ENCODE data around the gene RASGRP4. TPM values are rescaled to one million over a fixed set of nuclear protein-coding genes. Genes with fewer than 3 reads are reported as not detected.

The RASGRP4 gene
- total RNA-seq, 1 donor from 2014 or later, result not detected

DNA sequence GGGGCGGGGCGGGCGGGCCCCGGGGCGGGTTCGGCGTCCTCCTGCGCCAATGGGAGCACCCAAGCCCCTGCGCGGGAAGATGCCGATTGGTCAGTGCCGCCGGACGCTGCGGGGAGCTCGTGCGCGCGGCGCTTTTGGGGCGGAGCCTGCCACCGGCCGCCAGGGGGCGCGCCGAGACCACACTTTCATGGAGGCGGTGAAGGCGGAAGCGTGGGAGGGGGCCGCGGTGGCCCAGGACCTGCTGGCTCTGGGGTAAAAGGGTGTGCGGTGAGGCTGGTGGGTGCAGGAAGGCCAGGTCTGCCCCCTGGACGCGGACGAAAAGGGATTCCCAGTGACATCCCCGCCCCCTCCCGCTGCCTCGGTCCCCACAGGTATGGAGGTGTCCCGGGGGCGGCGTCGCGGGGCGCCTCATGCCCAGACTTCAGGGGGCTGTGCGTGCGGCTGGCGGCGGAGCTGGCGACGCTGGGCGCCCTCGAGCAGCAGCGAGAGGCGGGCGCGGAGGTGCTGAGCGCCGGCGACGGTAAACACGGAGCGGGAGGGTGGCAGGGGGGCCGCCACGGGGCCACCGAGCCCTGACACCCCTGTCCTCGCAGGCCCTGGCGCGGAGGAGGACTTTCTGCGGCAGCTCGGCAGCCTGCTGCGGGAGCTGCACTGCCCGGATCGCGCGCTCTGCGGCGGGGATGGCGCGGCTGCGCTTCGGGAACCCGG, 22.9 kb downstream of the RASGRP4 start, which contains the start of gene FAM98C:
Gene FAM98C, plus strand, starts transcription at position 127 of the 708 bp plus-strand sequence. Its CDS starts 61 bp downstream, at position 188.
- Histone ChIP-seq H3K4me2 (ENCODE audit: low read length) (peak within 1 kb of the TSS; percentile 98), H3K27ac (ENCODE audit: low read depth, low read length) (peak within 1 kb of the TSS; percentile 42), H3K4me3 (ENCODE audit: insufficient read depth, low read depth, low read length) (peak within 1 kb of the TSS; percentile 75), H3K4me1 (ENCODE audit: insufficient read depth, low read length) (peaks cover 4% of the 10 kb centered on the region), H3K79me2 (ENCODE audit: insufficient read depth, low read length) (peaks cover 8% of the 10 kb centered on the region), H3K9me3 (ENCODE audit: insufficient read depth, low read depth, low read length) (no peaks in the 10 kb centered on the region), H3K27me3 (ENCODE audit: insufficient read depth, low read length) (no peaks in the 10 kb centered on the region), H3K9ac (ENCODE audit: low read length) (peak within 1 kb of the TSS; percentile 86), H2AFZ (ENCODE audit: low read depth, low read length) (peak within 1 kb of the TSS; percentile 92), H4K20me1 (ENCODE audit: insufficient read depth, low read length) (no peaks in the 10 kb centered on the region), H3K36me3 (ENCODE audit: insufficient read depth, low read length) (no peaks in the 10 kb centered on the region)
- no peak within 1 kb of the TSS for H3K27ac Mint-ChIP-seq (ENCODE audit: unreplicated experiment)
- H3K4me3 Mint-ChIP-seq (ENCODE audit: unreplicated experiment), result peak within 1 kb of the TSS; percentile 86
- peaks cover 16% of the 10 kb centered on the region for H3K4me1 Mint-ChIP-seq (ENCODE audit: low read depth, unreplicated experiment)
- H3K9me3 Mint-ChIP-seq (ENCODE audit: unreplicated experiment), result no peaks in the 10 kb centered on the region
- TF ChIP-seq, protein P1, sequence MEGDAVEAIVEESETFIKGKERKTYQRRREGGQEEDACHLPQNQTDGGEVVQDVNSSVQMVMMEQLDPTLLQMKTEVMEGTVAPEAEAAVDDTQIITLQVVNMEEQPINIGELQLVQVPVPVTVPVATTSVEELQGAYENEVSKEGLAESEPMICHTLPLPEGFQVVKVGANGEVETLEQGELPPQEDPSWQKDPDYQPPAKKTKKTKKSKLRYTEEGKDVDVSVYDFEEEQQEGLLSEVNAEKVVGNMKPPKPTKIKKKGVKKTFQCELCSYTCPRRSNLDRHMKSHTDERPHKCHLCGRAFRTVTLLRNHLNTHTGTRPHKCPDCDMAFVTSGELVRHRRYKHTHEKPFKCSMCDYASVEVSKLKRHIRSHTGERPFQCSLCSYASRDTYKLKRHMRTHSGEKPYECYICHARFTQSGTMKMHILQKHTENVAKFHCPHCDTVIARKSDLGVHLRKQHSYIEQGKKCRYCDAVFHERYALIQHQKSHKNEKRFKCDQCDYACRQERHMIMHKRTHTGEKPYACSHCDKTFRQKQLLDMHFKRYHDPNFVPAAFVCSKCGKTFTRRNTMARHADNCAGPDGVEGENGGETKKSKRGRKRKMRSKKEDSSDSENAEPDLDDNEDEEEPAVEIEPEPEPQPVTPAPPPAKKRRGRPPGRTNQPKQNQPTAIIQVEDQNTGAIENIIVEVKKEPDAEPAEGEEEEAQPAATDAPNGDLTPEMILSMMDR (IDR thresholded peaks at IDR 0.05; ENCODE audit: insufficient read depth, low read depth, low read length), result peak; percentile 58
- TF ChIP-seq EZH2 (IDR thresholded peaks at IDR 0.05; ENCODE audit: insufficient read depth, low read length), result no peak
- no peaks in the 10 kb centered on the region for H3K27me3 Mint-ChIP-seq (ENCODE audit: low read depth, unreplicated experiment)
- DNase-seq (ENCODE audit: low read depth) (peak; percentile 80), FAIRE-seq (no peak)
- peaks cover 6% of the 10 kb centered on the region for H3K36me3 Mint-ChIP-seq (ENCODE audit: low read depth, unreplicated experiment)

DNA sequence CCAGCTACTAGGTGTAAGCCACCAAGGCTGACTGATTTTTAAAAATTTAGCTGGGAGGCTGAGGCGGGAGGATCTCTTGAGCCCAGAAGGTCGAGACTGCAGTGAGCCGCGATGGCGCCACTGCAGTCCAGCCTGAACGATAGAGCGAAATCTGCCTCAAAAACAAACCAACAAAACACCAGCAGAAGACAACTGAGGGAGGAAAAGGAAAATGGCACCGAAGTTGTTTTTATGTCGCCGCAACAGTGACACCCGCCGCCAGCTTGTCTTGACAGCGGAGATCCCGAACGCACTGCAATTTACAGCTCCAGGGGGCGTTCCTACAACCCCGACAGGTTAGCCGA, 23.4 kb downstream of the RASGRP4 start:
- Histone ChIP-seq H3K4me3 (ENCODE audit: insufficient read depth, low read depth, low read length) (peak overlapping the region; percentile 56), H3K4me2 (ENCODE audit: low read length) (peak overlapping the region; percentile 98), H3K27ac (ENCODE audit: low read depth, low read length) (no peak overlapping the region), H3K27me3 (ENCODE audit: insufficient read depth, low read length) (no peaks in the 10 kb centered on the region), H2AFZ (ENCODE audit: low read depth, low read length) (peak overlapping the region; percentile 76), H3K9me3 (ENCODE audit: insufficient read depth, low read depth, low read length) (no peaks in the 10 kb centered on the region), H3K79me2 (ENCODE audit: insufficient read depth, low read length) (peaks cover 8% of the 10 kb centered on the region), H3K4me1 (ENCODE audit: insufficient read depth, low read length) (peaks cover 4% of the 10 kb centered on the region), H4K20me1 (ENCODE audit: insufficient read depth, low read length) (peaks cover 3% of the 10 kb centered on the region), H3K36me3 (ENCODE audit: insufficient read depth, low read length) (no peaks in the 10 kb centered on the region), H3K9ac (ENCODE audit: low read length) (peak overlapping the region; percentile 57)
- peaks cover 16% of the 10 kb centered on the region for H3K4me1 Mint-ChIP-seq (ENCODE audit: low read depth, unreplicated experiment)
- peaks cover 6% of the 10 kb centered on the region for H3K36me3 Mint-ChIP-seq (ENCODE audit: low read depth, unreplicated experiment)
- H3K27me3 Mint-ChIP-seq (ENCODE audit: low read depth, unreplicated experiment), result no peaks in the 10 kb centered on the region
- no peak for DNase-seq (ENCODE audit: low read depth)
- H3K27ac Mint-ChIP-seq (ENCODE audit: unreplicated experiment), result no peak overlapping the region
- no peak for TF ChIP-seq EZH2 (IDR thresholded peaks at IDR 0.05; ENCODE audit: insufficient read depth, low read length)
- TF ChIP-seq, protein P1 (IDR thresholded peaks at IDR 0.05; ENCODE audit: insufficient read depth, low read depth, low read length), result no peak
- no peaks in the 10 kb centered on the region for H3K9me3 Mint-ChIP-seq (ENCODE audit: unreplicated experiment)
- peak overlapping the region; percentile 77 for H3K4me3 Mint-ChIP-seq (ENCODE audit: unreplicated experiment)
- FAIRE-seq, result no peak

DNA sequence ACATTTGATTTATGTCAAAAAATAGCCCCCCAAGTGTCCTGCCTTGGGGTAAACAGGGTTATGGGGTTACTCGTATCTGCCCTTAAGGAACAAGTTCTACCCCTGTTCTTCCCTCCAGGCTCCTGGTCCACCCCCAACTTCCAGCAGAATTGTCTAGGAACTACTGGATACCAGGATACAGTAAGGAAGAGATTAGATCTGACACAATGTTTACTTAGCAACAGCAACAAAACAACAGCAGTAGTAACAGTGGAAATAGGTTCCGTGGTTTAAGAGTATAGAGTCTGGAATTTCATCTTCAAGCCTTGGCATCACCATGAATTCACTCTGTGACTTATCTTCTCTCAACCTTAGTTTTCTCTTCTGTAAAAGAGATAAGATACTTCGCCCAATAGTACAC, 24.9 kb downstream of the RASGRP4 start:
- peaks cover 12% of the 10 kb centered on the region for H3K36me3 Mint-ChIP-seq (ENCODE audit: low read depth, unreplicated experiment)
- no peaks in the 10 kb centered on the region for H3K36me3 ChIP-seq (ENCODE audit: insufficient read depth, low read length)
- no peak overlapping the region for H3K4me3 ChIP-seq (ENCODE audit: insufficient read depth, low read depth, low read length)
- H3K4me1 ChIP-seq (ENCODE audit: insufficient read depth, low read length), result peaks cover 4% of the 10 kb centered on the region
- H4K20me1 ChIP-seq (ENCODE audit: insufficient read depth, low read length), result peaks cover 15% of the 10 kb centered on the region
- H3K27me3 ChIP-seq (ENCODE audit: insufficient read depth, low read length), result no peaks in the 10 kb centered on the region
- TF ChIP-seq, protein P1 (IDR thresholded peaks at IDR 0.05; ENCODE audit: insufficient read depth, low read depth, low read length), result no peak
- no peak for TF ChIP-seq EZH2 (IDR thresholded peaks at IDR 0.05; ENCODE audit: insufficient read depth, low read length)
- FAIRE-seq, result no peak
- H3K9me3 ChIP-seq (ENCODE audit: insufficient read depth, low read depth, low read length), result no peaks in the 10 kb centered on the region
- H3K79me2 ChIP-seq (ENCODE audit: insufficient read depth, low read length), result peaks cover 8% of the 10 kb centered on the region
- H3K9me3 Mint-ChIP-seq (ENCODE audit: unreplicated experiment), result peaks cover 3% of the 10 kb centered on the region
- no peak overlapping the region for H3K9ac ChIP-seq (ENCODE audit: low read length)
- peaks cover 7% of the 10 kb centered on the region for H3K27me3 Mint-ChIP-seq (ENCODE audit: low read depth, unreplicated experiment)
- H2AFZ ChIP-seq (ENCODE audit: low read depth, low read length), result no peak overlapping the region
- H3K27ac Mint-ChIP-seq (ENCODE audit: unreplicated experiment), result peak overlapping the region; percentile 19
- peak overlapping the region; percentile 27 for H3K4me3 Mint-ChIP-seq (ENCODE audit: unreplicated experiment)
- no peak overlapping the region for H3K4me2 ChIP-seq (ENCODE audit: low read length)
- peaks cover 16% of the 10 kb centered on the region for H3K4me1 Mint-ChIP-seq (ENCODE audit: low read depth, unreplicated experiment)
- DNase-seq (ENCODE audit: low read depth), result peak; percentile 46
- H3K27ac ChIP-seq (ENCODE audit: low read depth, low read length), result no peak overlapping the region
